GM12878 (cell line): Measurements from ENCODE around the gene HUS1B. TPM values are rescaled to one million over a fixed set of nuclear protein-coding genes. Genes with fewer than 3 reads are reported as not detected.

Experiments
- ATAC-seq: fragments of 200-7000 bp; cut with Tn5 transposase; 3 replicates; pipeline ENCODE4 v1.9.1; 2020; ENCODE audit warnings: mild to moderate bottlenecking, moderate library complexity
- BruUV-seq: library from RNA; stranded (reverse); fragments of 400-500 nt; replicated peaks from 2 replicates; lab custom pipeline; 2021; lab: Mats Ljungman, UMichigan
- CTCF ChIA-PET: fragments of 300-600 bp; sonication (Branson Sonifier 250); formaldehyde crosslinking; extraction: SDS; loops from one replicate; lab custom pipeline; 2021; ENCODE audit warnings: inconsistent platforms; lab: Yijun Ruan, JAX
- POLR2A ChIA-PET: fragments of 350-600 bp; formaldehyde crosslinking; extraction: SDS; loops from one replicate; lab custom pipeline; 2021; ENCODE audit warnings: inconsistent platforms; lab: Charles Lee
- RAD21 ChIA-PET: fragments of 300-600 bp; sonication (Branson Sonifier 250); formaldehyde crosslinking; loops from one replicate; lab custom pipeline; 2023; ENCODE audit warnings: antibody characterized with exemption; ENCODE audit not compliant: unreplicated experiment; lab: Charles Lee
- SMC1A ChIA-PET: fragments of 300-600 bp; sonication (Branson Sonifier 250); formaldehyde crosslinking; loops from one replicate; lab custom pipeline; 2023; ENCODE audit not compliant: unreplicated experiment, uncharacterized antibody; lab: Charles Lee
- DNase-seq: peaks from one replicate; pipeline ENCODE4 v3.0.0-alpha.2; 2011; ENCODE audit warnings: low read depth, low spot score
- FAIRE-seq: peaks from 3 replicates; lab custom pipeline; 2011; peaks lifted over from hg19 to GRCh38; lab: Jason Lieb, UNC
- H2AFZ ChIP-seq: 2 replicates; pipeline ENCODE4 v1.6.0; 2011; ENCODE audit warnings: low read depth, low read length, control low read depth; ENCODE audit not compliant: control insufficient read depth
- H3K27ac ChIP-seq: 2 replicates; pipeline ENCODE4 v1.5.1; 2011; ENCODE audit warnings: control low read depth; ENCODE audit not compliant: control insufficient read depth, insufficient read depth
- H3K27me3 ChIP-seq, 2 experiments: replicated peaks in 1 of 2; 2 replicates each; pipeline versions ENCODE4 v1.6.0 to v1.6.1; 2011; ENCODE audit warnings: low read length in 1 of 2; ENCODE audit not compliant: control insufficient read depth in 2 of 2, insufficient read depth in 2 of 2
- H3K36me3 ChIP-seq, 2 experiments: 2 replicates each; pipeline ENCODE4 v1.5.1; 2011; ENCODE audit warnings: low read length in 1 of 2; ENCODE audit not compliant: control insufficient read depth in 2 of 2, insufficient read depth in 2 of 2
- H3K4me1 ChIP-seq: 2 replicates; pipeline ENCODE4 v1.6.1; 2011; ENCODE audit warnings: mild to moderate bottlenecking, low read length, moderate library complexity, mixed read lengths; ENCODE audit not compliant: control insufficient read depth, insufficient read depth
- H3K4me2 ChIP-seq: 2 replicates; pipeline ENCODE4 v1.6.0; 2011; ENCODE audit warnings: control low read depth; ENCODE audit not compliant: control insufficient read depth, insufficient read depth
- H3K4me3 ChIP-seq: fragments of 200-600 bp; sonication (generic); 2 replicates; pipeline ENCODE4 v1.5.1; 2016
- H3K79me2 ChIP-seq: 2 replicates; pipeline ENCODE4 v1.6.0; 2011; ENCODE audit warnings: low read length; ENCODE audit not compliant: control insufficient read depth, insufficient read depth
- H3K9ac ChIP-seq: 2 replicates; pipeline ENCODE4 v1.8.0; 2011; ENCODE audit warnings: low read length, control low read depth, mixed read lengths; ENCODE audit not compliant: control insufficient read depth, insufficient read depth
- H3K9me3 ChIP-seq: replicated peaks from 3 replicates; pipeline ENCODE4 v1.5.1; 2011; ENCODE audit warnings: mild to moderate bottlenecking, low read length; ENCODE audit not compliant: control insufficient read depth, insufficient read depth
- H4K20me1 ChIP-seq: 2 replicates; pipeline ENCODE4 v1.6.0; 2011; ENCODE audit not compliant: control insufficient read depth, insufficient read depth
- ATF7 ChIP-seq: fragments of 450-650 bp; IDR thresholded peaks from 2 replicates; pipeline ENCODE4 v1.6.1; 2016; ENCODE audit warnings: low read depth, mild to moderate bottlenecking
- BACH1 ChIP-seq: fragments of 450-650 bp; IDR thresholded peaks from 2 replicates; pipeline ENCODE4 v1.6.1; 2017; ENCODE audit warnings: mild to moderate bottlenecking, borderline replicate concordance
- BCL11A ChIP-seq: IDR thresholded peaks from 2 replicates; pipeline ENCODE4 v1.6.1; 2011; ENCODE audit warnings: low read depth, low read length
- CBFB ChIP-seq: IDR thresholded peaks from 2 replicates; pipeline ENCODE4 v1.6.1; 2016; ENCODE audit warnings: antibody characterized with exemption, low read depth
- CREB1 ChIP-seq: IDR thresholded peaks from 2 replicates; pipeline ENCODE4 v1.6.1; 2012; ENCODE audit warnings: low read depth, mild to moderate bottlenecking, inconsistent platforms
- CREM ChIP-seq: IDR thresholded peaks from 2 replicates; pipeline ENCODE4 v1.6.1; 2014; ENCODE audit warnings: antibody characterized with exemption, low read depth
- IRF4 ChIP-seq: IDR thresholded peaks from 2 replicates; pipeline ENCODE4 v1.6.1; 2011; ENCODE audit warnings: low read depth, low read length
- JUNB ChIP-seq: IDR thresholded peaks from 2 replicates; pipeline ENCODE4 v1.6.1; 2016; ENCODE audit warnings: antibody characterized with exemption, mild to moderate bottlenecking
- KDM1A ChIP-seq: fragments of 200-600 bp; sonication (generic); IDR thresholded peaks from 2 replicates; pipeline ENCODE4 v1.6.1; 2016; ENCODE audit warnings: borderline replicate concordance
- MXI1 ChIP-seq: fragments of 150-350 bp; IDR thresholded peaks from 2 replicates; pipeline ENCODE4 v1.6.1; 2011; ENCODE audit warnings: low read depth, mild to moderate bottlenecking, inconsistent platforms, low read length, improper control_type of control experiment
- POU2F2 ChIP-seq: IDR thresholded peaks from 3 replicates; pipeline ENCODE4 v1.6.1; 2011; ENCODE audit warnings: low read depth, mild to moderate bottlenecking, low read length, borderline replicate concordance
- RELB ChIP-seq: fragments of 450-650 bp; IDR thresholded peaks from 2 replicates; pipeline ENCODE4 v1.6.1; 2017; ENCODE audit warnings: low read depth, mild to moderate bottlenecking, moderate library complexity
- TAF1 ChIP-seq: IDR thresholded peaks from 2 replicates; pipeline ENCODE4 v1.6.1; 2011; ENCODE audit warnings: mild to moderate bottlenecking, low read depth, low read length, borderline replicate concordance
- ZNF384 ChIP-seq: IDR thresholded peaks from 2 replicates; pipeline ENCODE4 v1.6.1; 2012; ENCODE audit warnings: low read depth, mild to moderate bottlenecking, low read length, improper control_type of control experiment, borderline replicate concordance
- ZNF592 ChIP-seq: fragments of 450-650 bp; IDR thresholded peaks from 2 replicates; pipeline ENCODE4 v1.6.1; 2017; ENCODE audit warnings: mild to moderate bottlenecking, moderate library complexity
- ZNF687 ChIP-seq: fragments of 450-650 bp; IDR thresholded peaks from 2 replicates; pipeline ENCODE4 v1.6.1; 2017; ENCODE audit warnings: mild to moderate bottlenecking, moderate library complexity
- WGBS: methylation state at CpG from one replicate; pipeline ENCODE4 v1.1.6; 2016; ENCODE audit warnings: low lambda C conversion rate; ENCODE audit not compliant: insufficient replicate concordance, insufficient coverage; ENCODE audit errors: missing lambda C conversion rate; 5-methylcytosine and 5-hydroxymethylcytosine counted together
- in situ Hi-C: fragments of 300-500 bp; cut with MboI; formaldehyde crosslinking; loops from 9 replicates; pipeline ENCODE4 v1.14.3; 2018; ENCODE audit warnings: mixed read lengths
- intact Hi-C: fragments of 100-400 bp; cut with micrococcal nuclease; formaldehyde crosslinking; loops from one replicate; pipeline ENCODE4 v1.14.2; 2022; ENCODE audit not compliant: unreplicated experiment
- polyA plus RNA-seq, 11 experiments: library from polyadenylated mRNA; depleted of rRNA in 4 of 11; unstranded in 6 of 11; stranded (reverse) in 5 of 11; fragments of >200 nt; fragmentation: Nextera tagmentation in 4 of 11; fragmentation: Illumina TruSeq in 1 of 11; extraction: Ambion mirVana in 4 of 11; extraction: Trizol in 1 of 11; gene quantifications; 1 replicate in 1 of 11; 2 replicates in 10 of 11; pipeline versions ENCODE4 v1.2.1 to v1.2.3, GENCODE V29; 2011 to 2016; ENCODE audit warnings: inconsistent platforms in 2 of 11, missing spikeins in 2 of 11, low read depth in 1 of 11
- total RNA-seq, 4 experiments: library from RNA; depleted of rRNA in 3 of 4; stranded (reverse); fragments of >200 nt in 3 of 4; fragmentation: Illumina TruSeq in 1 of 4; extraction: Trizol in 1 of 4; gene quantifications; 2 replicates each; pipeline versions ENCODE4 v1.2.1 to v1.2.3, GENCODE V29; 2013 to 2021

Gene HUS1B
- total and polyA plus RNA-seq, 10 of the 15 experiments (the other 5 are each of a cell fraction or from before 2014, with no cell fraction given), result 0.11 to 1.3 (median 0.68) TPM; not detected in 3

GRCh38 chr6:636488-636887 is 20.4 kb downstream of the HUS1B start (continued):
- TF ChIP-seq POU2F2 (peak; percentile 85; the same call in 2 of the 3 replicates), CREM (peak; percentile 86), BACH1 (peak; percentile 50; the same call in 1 of the 2 replicates), ZNF592 (no peak), ZNF384 (no peak), CREB1 (peak; percentile 85), JUNB (peak; percentile 98), TAF1 (no peak), ATF7 (peak; percentile 71), BCL11A (peak; percentile 49; the same call in 1 of the 2 replicates)

GRCh38 chr6:635233-635632 is 21.7 kb downstream of the HUS1B start:
- intact Hi-C loops, result no loop called here
- Histone ChIP-seq H3K36me3 (peaks cover 0 to 3% of the 10 kb centered on the region in 2 experiments; a peak in 2 of 4 replicates), H3K27ac (no peak overlapping the region), H4K20me1 (no peaks in the 10 kb centered on the region), H2AFZ (no peak overlapping the region), H3K4me3 (no peak overlapping the region), H3K27me3 (no peaks in the 10 kb centered on the region), H3K4me1 (peaks cover 8% of the 10 kb centered on the region), H3K79me2 (no peaks in the 10 kb centered on the region), H3K9me3 (no peaks in the 10 kb centered on the region), H3K9ac (no peak overlapping the region), H3K4me2 (no peak overlapping the region)
- DNase-seq, result no peak
- no TSS peak for BruUV-seq
- ChIA-PET POLR2A (no interaction called here), RAD21 (no interaction called here), CTCF (interaction anchor here (1.2 to 1.9 kb wide), 2 partner anchors 44 to 87 kb away, joined by 4 to 5 read pairs; no protein-coding TSS in a partner anchor), SMC1A (no interaction called here)
- in situ Hi-C loops, result no loop called here
- ATAC-seq, result no peak
- no peak for FAIRE-seq
- 100% methylated on average over 5 of the region's 5 CpGs for WGBS
- no peak for TF ChIP-seq IRF4
- no peak for TF ChIP-seq MXI1
- TF ChIP-seq KDM1A, result no peak
- TF ChIP-seq RELB, result no peak
- no peak for TF ChIP-seq CBFB
- no peak for TF ChIP-seq ZNF687
